KMS-11 (cell line): ENCODE measurements around the gene MED13L.
A peak's percentile ranks its signal among the peaks of the same experiment; 100 is the strongest.

Experiments used
- H2AFZ ChIP-seq: fragments of 200-600 bp; sonication (generic); 2 replicates; pipeline ENCODE4 v1.6.1; 2016; ENCODE audit warnings: antibody characterized with exemption, mixed run types, low read depth
- H3K27ac ChIP-seq: fragments of 200-600 bp; sonication (generic); 2 replicates; pipeline ENCODE4 v1.6.1; 2016; ENCODE audit warnings: mild to moderate bottlenecking, mixed run types
- H3K27me3 ChIP-seq: fragments of 200-600 bp; sonication (generic); 2 replicates; pipeline ENCODE4 v1.6.1; 2017; ENCODE audit warnings: mild to moderate bottlenecking, low read depth, mixed run types, moderate library complexity; ENCODE audit not compliant: insufficient read depth
- H3K36me3 ChIP-seq: fragments of 200-600 bp; sonication (generic); 2 replicates; pipeline ENCODE4 v1.6.1; 2017; ENCODE audit warnings: mild to moderate bottlenecking, mixed run types; ENCODE audit not compliant: insufficient read depth
- H3K4me1 ChIP-seq: fragments of 200-600 bp; sonication (generic); 2 replicates; pipeline ENCODE4 v1.6.1; 2016; ENCODE audit warnings: mild to moderate bottlenecking, low read depth, mixed run types; ENCODE audit not compliant: poor library complexity, severe bottlenecking
- H3K4me2 ChIP-seq: fragments of 200-600 bp; sonication (generic); 2 replicates; pipeline ENCODE4 v1.7.0; 2016; ENCODE audit warnings: mild to moderate bottlenecking, mixed run types
- H3K4me3 ChIP-seq: fragments of 200-600 bp; sonication (generic); IDR thresholded peaks from 2 replicates; pipeline ENCODE4 v1.6.1; 2017; ENCODE audit warnings: low read depth, low read length, mixed read lengths; ENCODE audit not compliant: insufficient read depth
- H3K79me2 ChIP-seq: fragments of 200-600 bp; sonication (generic); 2 replicates; pipeline ENCODE4 v1.6.1; 2016; ENCODE audit warnings: low read depth, mixed run types; ENCODE audit not compliant: insufficient read depth
- H3K9ac ChIP-seq: fragments of 200-600 bp; sonication (generic); 2 replicates; pipeline ENCODE4 v1.6.1; 2016; ENCODE audit warnings: mild to moderate bottlenecking, mixed run types
- H4K20me1 ChIP-seq: fragments of 200-600 bp; sonication (generic); 2 replicates; pipeline ENCODE4 v1.6.1; 2016; ENCODE audit warnings: mild to moderate bottlenecking, mixed run types; ENCODE audit not compliant: insufficient read depth
- CTCF ChIP-seq: fragments of 200-600 bp; sonication (generic); conservative IDR thresholded peaks from 2 replicates; pipeline ENCODE4 v1.6.1; 2017; ENCODE audit warnings: low read depth, mild to moderate bottlenecking, antibody characterized with exemption, low read length, moderate library complexity, mixed read lengths

MED13L gene

GRCh38 chr12:116257826-116258225 is 19.7 kb downstream of the MED13L start:
- peaks cover 97% of the 10 kb centered on the region for H3K79me2 ChIP-seq
- peaks cover 14% of the 10 kb centered on the region; the same call in 1 of the 2 replicates for H4K20me1 ChIP-seq
- no peaks in the 10 kb centered on the region for H3K36me3 ChIP-seq
- no peak overlapping the region for H3K27ac ChIP-seq
- H3K9ac ChIP-seq: no peak overlapping the region
- no peak overlapping the region for H3K4me3 ChIP-seq
- no peak overlapping the region for H3K4me2 ChIP-seq
- no peak for TF ChIP-seq CTCF
- H3K4me1 ChIP-seq: peaks cover 41% of the 10 kb centered on the region
- no peaks in the 10 kb centered on the region for H3K27me3 ChIP-seq
- H2AFZ ChIP-seq: no peak overlapping the region

- Histone ChIP-seq H3K4me2 (no peak overlapping the region), H3K27me3 (no peaks in the 10 kb centered on the region), H2AFZ (no peak overlapping the region), H3K36me3 (no peaks in the 10 kb centered on the region), H3K79me2 (peaks cover 97% of the 10 kb centered on the region), H3K27ac (no peak overlapping the region), H3K9ac (no peak overlapping the region), H4K20me1 (peaks cover 8% of the 10 kb centered on the region; the same call in 1 of the 2 replicates), H3K4me3 (no peak overlapping the region), H3K4me1 (peaks cover 35% of the 10 kb centered on the region)
- no peak for TF ChIP-seq CTCF
Measured at GRCh38 chr12:116257215-116257614, 20.3 kb downstream of the MED13L start.

DNA sequence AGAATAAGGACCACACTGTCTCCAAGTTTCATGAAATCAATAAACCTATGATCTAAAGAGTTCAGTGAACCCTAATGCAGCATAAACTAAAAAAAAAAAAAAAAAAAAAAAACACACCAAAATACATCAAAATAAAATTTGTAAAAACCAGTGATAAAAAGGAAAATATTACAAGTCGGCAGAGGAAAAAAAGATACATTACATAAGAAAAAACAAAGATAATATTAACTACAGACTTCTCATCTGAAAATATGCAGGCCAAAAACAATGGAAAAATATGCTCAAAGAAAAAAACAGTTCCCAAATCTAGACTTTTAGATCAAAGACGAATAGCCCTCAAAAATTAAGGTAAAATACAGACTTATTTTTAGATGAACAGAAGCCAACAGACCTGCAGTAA is 27.6 kb downstream of the MED13L start:
- H3K4me2 ChIP-seq: no peak overlapping the region
- H4K20me1 ChIP-seq: peaks cover 16% of the 10 kb centered on the region; the same call in 1 of the 2 replicates
- H2AFZ ChIP-seq: no peak overlapping the region
- peaks cover 93% of the 10 kb centered on the region for H3K79me2 ChIP-seq
- H3K27me3 ChIP-seq: no peaks in the 10 kb centered on the region
- no peak overlapping the region for H3K27ac ChIP-seq
- H3K36me3 ChIP-seq: no peaks in the 10 kb centered on the region
- H3K9ac ChIP-seq: no peak overlapping the region
- no peak for TF ChIP-seq CTCF
- no peak overlapping the region for H3K4me3 ChIP-seq
- H3K4me1 ChIP-seq: peaks cover 31% of the 10 kb centered on the region

- Histone ChIP-seq H3K4me2 (peak overlapping the region; percentile 30; the same call in 1 of the 2 replicates), H2AFZ (no peak overlapping the region), H3K36me3 (no peaks in the 10 kb centered on the region), H3K4me3 (no peak overlapping the region), H3K27me3 (no peaks in the 10 kb centered on the region), H3K27ac (no peak overlapping the region; the same call in 1 of the 2 replicates), H3K9ac (no peak overlapping the region), H4K20me1 (peaks cover 16% of the 10 kb centered on the region; the same call in 1 of the 2 replicates), H3K4me1 (peaks cover 35% of the 10 kb centered on the region), H3K79me2 (peaks cover 93% of the 10 kb centered on the region)
- no peak for TF ChIP-seq CTCF
Measured at GRCh38 chr12:116248930-116249329, 28.6 kb downstream of the MED13L start.
